HEK293T (cell line): ENCODE results near the gene PLA2G2E.

Source experiments
- CTCF ChIA-PET: fragments of 350-600 bp; formaldehyde crosslinking; extraction: SDS; loops from one replicate; lab custom pipeline; 2021; ENCODE audit warnings: antibody characterized with exemption, inconsistent platforms; lab: Yijun Ruan, JAX
- POLR2A ChIA-PET: fragments of 350-600 bp; formaldehyde crosslinking; extraction: SDS; loops from one replicate; lab custom pipeline; 2020; ENCODE audit warnings: antibody characterized with exemption, inconsistent platforms; lab: Yijun Ruan, JAX
- DNase-seq: peaks from one replicate; pipeline ENCODE4 v3.0.0; 2012; ENCODE audit warnings: mixed read lengths; ENCODE audit errors: extremely low spot score
- ARNT ChIP-seq: fragments of 450-650 bp; IDR thresholded peaks from 2 replicates; pipeline ENCODE4 v1.6.1; 2017; ENCODE audit warnings: mild to moderate bottlenecking
- BHLHE40 ChIP-seq: fragments of 450-650 bp; IDR thresholded peaks from 2 replicates; pipeline ENCODE4 v1.6.1; 2016; ENCODE audit warnings: mild to moderate bottlenecking, moderate library complexity, borderline replicate concordance
- CTBP1 ChIP-seq: fragments of 450-650 bp; IDR thresholded peaks from 2 replicates; pipeline ENCODE4 v1.6.1; 2016; ENCODE audit warnings: borderline replicate concordance
- ELF4 ChIP-seq: fragments of 450-650 bp; IDR thresholded peaks from 2 replicates; pipeline ENCODE4 v1.6.1; 2017; ENCODE audit warnings: antibody characterized with exemption
- FOXA1 ChIP-seq: fragments of 450-650 bp; IDR thresholded peaks from 2 replicates; pipeline ENCODE4 v1.6.1; 2016; ENCODE audit warnings: mild to moderate bottlenecking
- FOXK2 ChIP-seq: fragments of 450-650 bp; IDR thresholded peaks from 2 replicates; pipeline ENCODE4 v1.6.1; 2016; ENCODE audit warnings: mild to moderate bottlenecking
- FOXM1 ChIP-seq: fragments of 450-650 bp; IDR thresholded peaks from 2 replicates; pipeline ENCODE4 v1.6.1; 2017; ENCODE audit warnings: mild to moderate bottlenecking, borderline replicate concordance
- HDGF ChIP-seq: fragments of 450-650 bp; IDR thresholded peaks from 2 replicates; pipeline ENCODE4 v1.6.1; 2017; ENCODE audit warnings: antibody characterized with exemption, borderline replicate concordance
- L3MBTL2 ChIP-seq: fragments of 450-650 bp; conservative IDR thresholded peaks from 2 replicates; pipeline ENCODE4 v1.6.1; 2016; ENCODE audit warnings: mild to moderate bottlenecking
- LEF1 ChIP-seq: fragments of 450-650 bp; IDR thresholded peaks from 2 replicates; pipeline ENCODE4 v1.6.1; 2017; ENCODE audit warnings: mild to moderate bottlenecking, borderline replicate concordance
- NFRKB ChIP-seq: fragments of 450-650 bp; IDR thresholded peaks from 2 replicates; pipeline ENCODE4 v1.6.1; 2016; ENCODE audit warnings: mild to moderate bottlenecking, moderate library complexity
- SP1 ChIP-seq: fragments of 450-650 bp; IDR thresholded peaks from 2 replicates; pipeline ENCODE4 v1.6.1; 2017
- SUZ12 ChIP-seq: fragments of 450-650 bp; IDR thresholded peaks from 2 replicates; pipeline ENCODE4 v1.6.1; 2016; ENCODE audit warnings: mild to moderate bottlenecking
- TARDBP ChIP-seq: fragments of 450-650 bp; IDR thresholded peaks from 2 replicates; pipeline ENCODE4 v1.6.1; 2016
- ZNF384 ChIP-seq: fragments of 450-650 bp; IDR thresholded peaks from 2 replicates; pipeline ENCODE4 v1.6.1; 2016
- TF ChIP-seq, protein P1 (sequence below): fragments of 450-650 bp; IDR thresholded peaks from 2 replicates; pipeline ENCODE4 v1.6.1; 2016

PLA2G2E gene

DNA sequence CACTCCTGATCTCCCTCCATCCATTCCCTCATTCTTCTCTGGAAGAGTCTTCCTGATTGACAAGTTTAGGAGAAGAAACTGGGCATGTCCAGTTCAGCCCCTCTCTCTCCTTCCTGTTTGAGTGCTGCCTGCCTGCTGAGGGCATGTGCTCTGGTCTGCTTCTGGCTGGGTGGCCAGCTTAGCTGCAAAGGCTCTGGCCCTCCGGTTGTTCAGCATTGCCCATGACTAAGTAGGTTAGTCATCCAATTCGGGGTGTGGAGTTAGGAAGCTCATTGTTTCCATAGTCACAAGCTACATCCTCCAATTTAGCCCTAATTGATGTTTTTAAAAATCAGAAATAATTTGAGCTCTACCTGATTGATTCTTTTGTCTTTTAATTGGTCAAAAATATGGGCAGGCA lies 25.6 kb upstream of the PLA2G2E start:
- no peak for DNase-seq
- no peak for TF ChIP-seq NFRKB
- TF ChIP-seq SP1, result no peak
- no peak for TF ChIP-seq SUZ12
- no peak for TF ChIP-seq ZNF384
- TF ChIP-seq TARDBP, result no peak
- ChIA-PET POLR2A (no interaction called here), CTCF (interaction anchor here (0.6 kb wide), 2 partner anchors 8 to 26 kb away, joined by 4 read pairs; no protein-coding TSS in a partner anchor)

GRCh38 chr1:19946971-19947370 lies 23.6 kb upstream of the PLA2G2E start:
- TF ChIP-seq ARNT, result no peak
- TF ChIP-seq SP1, result no peak
- TF ChIP-seq L3MBTL2, result no peak
- TF ChIP-seq FOXM1, result no peak
- no peak for TF ChIP-seq FOXK2
- TF ChIP-seq NFRKB, result no peak
- no peak for TF ChIP-seq ELF4
- DNase-seq, result no peak
- CTCF ChIA-PET, result no interaction called here
- POLR2A ChIA-PET, result no interaction called here

DNA sequence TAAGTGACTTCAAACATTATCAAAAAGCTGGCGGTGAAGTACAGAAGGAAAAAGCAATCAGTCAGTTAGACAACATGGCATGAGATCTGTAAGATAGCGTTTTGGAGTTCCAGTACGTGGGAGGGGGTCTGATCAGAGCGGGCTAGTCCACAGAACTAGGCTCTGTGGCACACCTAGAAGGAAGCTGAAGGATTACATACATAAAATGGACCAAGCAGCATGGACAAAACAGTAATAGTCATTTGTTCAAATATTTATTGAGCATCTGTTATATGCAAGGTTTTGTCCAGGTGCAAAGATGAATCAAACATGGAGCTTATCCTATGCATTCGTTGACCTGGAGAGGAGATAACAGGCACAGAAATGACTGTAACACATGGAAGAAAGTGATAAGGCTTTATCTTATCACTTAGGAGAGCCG lies 22.9 kb upstream of the PLA2G2E start:
- ChIA-PET POLR2A (no interaction called here), CTCF (no interaction called here)
- no peak for TF ChIP-seq HDGF
- no peak for TF ChIP-seq TARDBP
- TF ChIP-seq ZNF384, result no peak
- no peak for TF ChIP-seq ARNT
- no peak for TF ChIP-seq L3MBTL2
- no peak for TF ChIP-seq NFRKB
- no peak for TF ChIP-seq LEF1
- TF ChIP-seq ELF4, result no peak
- TF ChIP-seq BHLHE40, result no peak
- TF ChIP-seq SUZ12, result no peak
- TF ChIP-seq, protein P1, sequence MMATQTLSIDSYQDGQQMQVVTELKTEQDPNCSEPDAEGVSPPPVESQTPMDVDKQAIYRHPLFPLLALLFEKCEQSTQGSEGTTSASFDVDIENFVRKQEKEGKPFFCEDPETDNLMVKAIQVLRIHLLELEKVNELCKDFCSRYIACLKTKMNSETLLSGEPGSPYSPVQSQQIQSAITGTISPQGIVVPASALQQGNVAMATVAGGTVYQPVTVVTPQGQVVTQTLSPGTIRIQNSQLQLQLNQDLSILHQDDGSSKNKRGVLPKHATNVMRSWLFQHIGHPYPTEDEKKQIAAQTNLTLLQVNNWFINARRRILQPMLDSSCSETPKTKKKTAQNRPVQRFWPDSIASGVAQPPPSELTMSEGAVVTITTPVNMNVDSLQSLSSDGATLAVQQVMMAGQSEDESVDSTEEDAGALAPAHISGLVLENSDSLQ, result no peak
- no peak for TF ChIP-seq CTBP1
- TF ChIP-seq FOXA1, result no peak
- no peak for TF ChIP-seq FOXK2
- TF ChIP-seq SP1, result no peak
- TF ChIP-seq FOXM1, result no peak

DNA sequence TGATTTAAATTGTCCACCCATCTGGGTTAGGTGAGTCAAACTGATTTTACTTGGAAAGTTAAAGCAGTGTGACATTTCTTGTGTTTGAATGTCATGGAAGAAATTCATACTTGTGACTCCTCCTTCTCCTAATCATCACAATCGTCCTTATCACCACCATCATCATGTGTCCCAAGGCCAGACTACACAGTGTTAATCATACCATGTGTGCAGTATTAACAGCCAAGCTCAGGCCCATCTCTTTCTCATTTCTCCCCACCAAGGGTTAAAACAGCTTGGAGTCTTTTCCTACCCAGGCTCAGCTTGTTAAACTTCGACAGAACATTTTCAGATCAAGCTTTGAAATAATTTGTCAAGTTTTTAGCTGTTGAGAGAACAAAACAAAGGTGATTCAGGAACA lies 22.5 kb upstream of the PLA2G2E start:
- TF ChIP-seq ZNF384, result no peak
- no peak for TF ChIP-seq FOXM1
- TF ChIP-seq FOXA1, result no peak
- no peak for TF ChIP-seq LEF1
- TF ChIP-seq TARDBP, result no peak
- TF ChIP-seq FOXK2, result no peak
- TF ChIP-seq SUZ12, result no peak
- TF ChIP-seq L3MBTL2, result no peak
- no peak for TF ChIP-seq ELF4
- TF ChIP-seq HDGF, result no peak
- TF ChIP-seq BHLHE40, result no peak
- no peak for TF ChIP-seq SP1
- DNase-seq, result no peak
- POLR2A ChIA-PET, result no interaction called here
- CTCF ChIA-PET, result no interaction called here

More for the DNA sequence above, 22.9 kb upstream of the PLA2G2E start:
- DNase-seq, result no peak

DNA sequence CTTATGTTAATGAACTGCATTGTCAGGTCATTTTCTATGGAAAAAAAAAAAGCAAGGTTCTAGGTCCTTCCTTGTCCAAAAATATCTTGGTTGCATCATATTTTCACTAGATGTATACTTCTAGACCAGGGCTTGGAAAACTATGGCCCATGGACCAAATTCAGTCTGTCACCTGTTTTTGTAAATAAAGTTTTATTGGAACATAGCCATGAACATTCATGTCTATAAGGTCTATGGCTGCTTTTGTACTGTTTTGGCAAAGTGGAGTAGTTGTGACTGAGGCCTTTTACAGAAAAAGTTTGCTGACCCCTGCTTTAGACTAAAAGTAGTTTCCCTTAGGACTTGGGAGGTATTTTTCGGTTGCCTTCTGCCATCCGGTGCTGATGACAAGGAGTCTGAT lies 19.2 kb upstream of the PLA2G2E start:
- no peak for TF ChIP-seq LEF1
- TF ChIP-seq, protein P1, result no peak
- no peak for TF ChIP-seq TARDBP

GRCh38 chr1:19942088-19942487 lies 18.7 kb upstream of the PLA2G2E start:
- ChIA-PET CTCF (no interaction called here), POLR2A (no interaction called here)
- no peak for DNase-seq
- no peak for TF ChIP-seq NFRKB
- TF ChIP-seq BHLHE40, result no peak
- no peak for TF ChIP-seq ZNF384
- no peak for TF ChIP-seq LEF1
- TF ChIP-seq, protein P1, result no peak
- no peak for TF ChIP-seq SUZ12
- TF ChIP-seq TARDBP, result no peak
- TF ChIP-seq FOXK2, result no peak
- TF ChIP-seq ELF4, result no peak
- TF ChIP-seq L3MBTL2, result no peak
- no peak for TF ChIP-seq FOXM1
- no peak for TF ChIP-seq FOXA1
- TF ChIP-seq CTBP1, result no peak
- TF ChIP-seq SP1, result no peak
- TF ChIP-seq ARNT, result no peak
- TF ChIP-seq HDGF, result no peak

More for the DNA sequence above, 19.2 kb upstream of the PLA2G2E start:
- ChIA-PET POLR2A (no interaction called here), CTCF (no interaction called here)
- DNase-seq, result no peak

DNA sequence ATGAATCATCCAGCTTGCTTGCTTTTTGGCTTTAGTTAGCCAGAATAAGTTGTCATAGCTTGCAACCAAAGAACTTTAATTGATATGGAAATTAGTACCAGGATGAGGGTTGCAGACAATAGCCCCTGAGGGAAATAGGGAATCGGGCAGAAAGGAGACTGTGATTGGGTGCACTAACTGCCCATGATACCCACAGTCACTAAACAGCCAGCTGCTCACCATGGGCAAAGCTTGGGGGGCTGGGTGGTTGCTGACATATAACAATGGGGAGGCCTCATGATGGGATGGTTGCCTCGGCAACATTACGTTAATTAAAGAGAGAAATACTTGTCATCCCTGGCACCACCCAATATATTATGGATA lies 17.8 kb upstream of the PLA2G2E start:
- CTCF ChIA-PET, result interaction anchor here (0.6 kb wide), 1 partner anchor 8 kb away, joined by 4 read pairs; no protein-coding TSS in a partner anchor
- no peak for DNase-seq
- POLR2A ChIA-PET, result no interaction called here
- TF ChIP-seq L3MBTL2, result no peak
- TF ChIP-seq FOXA1, result no peak
- TF ChIP-seq ELF4, result no peak
- no peak for TF ChIP-seq SP1
- TF ChIP-seq, protein P1, result no peak
- no peak for TF ChIP-seq ARNT
- no peak for TF ChIP-seq TARDBP
- no peak for TF ChIP-seq CTBP1
- no peak for TF ChIP-seq SUZ12
- no peak for TF ChIP-seq ZNF384
- no peak for TF ChIP-seq FOXM1
- TF ChIP-seq FOXK2, result no peak
- no peak for TF ChIP-seq HDGF
- TF ChIP-seq BHLHE40, result no peak
- no peak for TF ChIP-seq NFRKB
- no peak for TF ChIP-seq LEF1
